ENCODE results near the gene OR51D1.

The OR51D1 gene

GRCh38 chr11:4636962-4637661 is at the start of gene OR51D1:
Gene OR51D1 (plus strand): TSS chr11:4637477. CDS start chr11:4639791, 2,314 bp downstream.
- no peaks in the 10 kb centered on the region for H3K9me3 ChIP-seq (ENCODE audit: control insufficient read depth, insufficient read depth, low read depth, low read length)
- no peaks in the 10 kb centered on the region for H3K4me1 ChIP-seq (ENCODE audit: control insufficient read depth, insufficient read depth, low read length)
- H3K4me3 ChIP-seq (ENCODE audit: low read depth, low read length), result peak within 1 kb of the TSS; percentile 14
- no peaks in the 10 kb centered on the region for H3K36me3 ChIP-seq (ENCODE audit: control insufficient read depth in 2 of 2, insufficient read depth in 1 of 2, low read length in 2 of 2)
- ChIA-PET CTCF (interaction anchor here (0.5 to 4.3 kb wide), 44 partner anchors 8 to 1773 kb away, joined by 3 to 42 read pairs (median 3); partner anchors contain the start of gene OR51T1), POLR2A (no interaction called here)
- no peak within 1 kb of the TSS for H3K27ac ChIP-seq (ENCODE audit: extremely low read depth, low read depth, low read length)
- TF ChIP-seq CTCF (tag by site-specific recombination; IDR thresholded peaks at IDR 0.05), result peak; percentile 78
- TF ChIP-seq MYNN (tag by site-specific recombination; IDR thresholded peaks at IDR 0.05; ENCODE audit: borderline replicate concordance), result no peak
- TF ChIP-seq ZNF48 (tag by site-specific recombination; IDR thresholded peaks at IDR 0.05), result no peak
- no peak for TF ChIP-seq ZNF223 (tag by site-specific recombination; IDR thresholded peaks at IDR 0.05)
- no peak for TF ChIP-seq ZXDB (tag by site-specific recombination; IDR thresholded peaks at IDR 0.05)
- no peak for TF ChIP-seq SETDB1 (IDR thresholded peaks at IDR 0.05; ENCODE audit: insufficient read length, low read length)
- no peak for TF ChIP-seq ZNF19 (tag by site-specific recombination; IDR thresholded peaks at IDR 0.05; ENCODE audit: low read depth)
- no peak for TF ChIP-seq ELK4 (IDR thresholded peaks at IDR 0.05; ENCODE audit: borderline replicate concordance, low read depth, low read length)
- TF ChIP-seq ZBTB44 (tag by site-specific recombination; IDR thresholded peaks at IDR 0.05), result no peak
- TF ChIP-seq ZNF2 (tag by site-specific recombination; IDR thresholded peaks at IDR 0.05), result 0 out of 2 replicates have a peak, but pooled peaks have one; percentile 23
- TF ChIP-seq ZNF18 (tag by site-specific recombination; IDR thresholded peaks at IDR 0.05), result no peak
- 0 out of 2 replicates have a peak, but pooled peaks have one; percentile 25 for TF ChIP-seq ZBTB17 (tag by site-specific recombination; IDR thresholded peaks at IDR 0.05)
- TF ChIP-seq ZBTB48 (tag by site-specific recombination; IDR thresholded peaks at IDR 0.05), result peak; percentile 86
- 0 out of 2 replicates have a peak, but pooled peaks have one; percentile 27 for TF ChIP-seq ZBTB10 (tag by site-specific recombination; IDR thresholded peaks at IDR 0.05)
- TF ChIP-seq ZNF654 (tag by site-specific recombination; IDR thresholded peaks at IDR 0.05; ENCODE audit: low read depth), result peak; percentile 76
- no peak for TF ChIP-seq ZNF266 (tag by site-specific recombination; IDR thresholded peaks at IDR 0.05; ENCODE audit: low read depth)
- no peak for TF ChIP-seq AEBP2 (tag by site-specific recombination; IDR thresholded peaks at IDR 0.05; ENCODE audit: borderline replicate concordance)
- no peak for TF ChIP-seq KLF7 (tag by site-specific recombination; IDR thresholded peaks at IDR 0.05; ENCODE audit: borderline replicate concordance)
